Endodermal cell (in vitro differentiated cells): ENCODE results near the gene URM1. TPM values are rescaled to one million over a fixed set of nuclear protein-coding genes. Genes with fewer than 3 reads are reported as not detected.

Experiments
- DNase-seq: peaks from one replicate; pipeline ENCODE4 v3.0.0-alpha.2; 2017
- H3K27ac ChIP-seq: 2 replicates; pipeline ENCODE4 v1.5.1; 2013; ENCODE audit warnings: mild to moderate bottlenecking, low read depth, low read length, moderate library complexity
- H3K27me3 ChIP-seq: 2 replicates; pipeline ENCODE4 v1.6.1; 2013; ENCODE audit warnings: mild to moderate bottlenecking, low read length, moderate library complexity; ENCODE audit not compliant: insufficient read depth, control insufficient read depth, poor library complexity, severe bottlenecking
- H3K36me3 ChIP-seq: 2 replicates; pipeline ENCODE4 v1.7.0; 2013; ENCODE audit warnings: mild to moderate bottlenecking, low read length, moderate library complexity; ENCODE audit not compliant: control insufficient read depth, insufficient read depth
- H3K4me1 ChIP-seq: one replicate; pipeline ENCODE4 v1.7.0; 2013; ENCODE audit warnings: low read length; ENCODE audit not compliant: control insufficient read depth, insufficient read depth
- H3K4me3 ChIP-seq: 2 replicates; pipeline ENCODE4 v1.5.1; 2013; ENCODE audit warnings: mild to moderate bottlenecking, low read length, moderate library complexity
- H3K9ac ChIP-seq: 2 replicates; pipeline ENCODE4 v1.6.1; 2013; ENCODE audit warnings: mild to moderate bottlenecking, low read length, moderate library complexity; ENCODE audit not compliant: poor library complexity, severe bottlenecking; ENCODE audit errors: extremely low read depth
- H3K9me3 ChIP-seq: 2 replicates; pipeline ENCODE4 v1.6.1; 2013; ENCODE audit warnings: mild to moderate bottlenecking, low read length, moderate library complexity; ENCODE audit not compliant: control insufficient read depth
- H3K27ac Mint-ChIP-seq: 2 replicates; pipeline ENCODE4 v1.8.0; 2020; ENCODE audit warnings: mixed read lengths
- H3K27me3 Mint-ChIP-seq: 2 replicates; pipeline ENCODE4 v1.8.0; 2021; ENCODE audit warnings: mild to moderate bottlenecking, mixed read lengths; ENCODE audit not compliant: insufficient read depth
- H3K36me3 Mint-ChIP-seq: 2 replicates; pipeline ENCODE4 v1.8.0; 2020; ENCODE audit warnings: low read depth, mixed read lengths
- H3K4me1 Mint-ChIP-seq: 2 replicates; pipeline ENCODE4 v1.8.0; 2020; ENCODE audit warnings: mixed read lengths
- H3K4me3 Mint-ChIP-seq: 2 replicates; pipeline ENCODE4 v1.8.0; 2020; ENCODE audit warnings: mild to moderate bottlenecking, moderate library complexity, mixed read lengths
- H3K9me3 Mint-ChIP-seq: 2 replicates; pipeline ENCODE4 v1.8.0; 2020; ENCODE audit warnings: mild to moderate bottlenecking, mixed read lengths
- WGBS, 2 experiments: methylation state at CpG; one replicate each; pipeline versions ENCODE4 v1.1.5 to v1.1.7; 2013; ENCODE audit warnings: missing lambda C conversion rate in 2 of 2, mixed read lengths in 1 of 2; ENCODE audit not compliant: insufficient coverage in 1 of 2, insufficient read length in 1 of 2; 5-methylcytosine and 5-hydroxymethylcytosine counted together
- total RNA-seq, 2 donors: library from RNA; stranded (reverse); fragmentation: NEBNext Ultra II Directional in 1 of 2; extraction: Animal tissue kit (Norgen Biotek cat#: 25700) in 1 of 2; gene quantifications; 2 replicates in 1 of 2; 3 replicates in 1 of 2; pipeline ENCODE4 v1.2.1, GENCODE V29; 2021
- TF ChIP-seq, protein P1 (sequence below): fragments of 200-600 bp; sonication (generic); conservative IDR thresholded peaks from 2 replicates; pipeline ENCODE4 v1.5.0; 2021; ENCODE audit warnings: antibody characterized with exemption, mild to moderate bottlenecking

URM1 gene
- total RNA-seq, 2 donors from 2014 or later = 51.5 to 60.4 TPM

DNA sequence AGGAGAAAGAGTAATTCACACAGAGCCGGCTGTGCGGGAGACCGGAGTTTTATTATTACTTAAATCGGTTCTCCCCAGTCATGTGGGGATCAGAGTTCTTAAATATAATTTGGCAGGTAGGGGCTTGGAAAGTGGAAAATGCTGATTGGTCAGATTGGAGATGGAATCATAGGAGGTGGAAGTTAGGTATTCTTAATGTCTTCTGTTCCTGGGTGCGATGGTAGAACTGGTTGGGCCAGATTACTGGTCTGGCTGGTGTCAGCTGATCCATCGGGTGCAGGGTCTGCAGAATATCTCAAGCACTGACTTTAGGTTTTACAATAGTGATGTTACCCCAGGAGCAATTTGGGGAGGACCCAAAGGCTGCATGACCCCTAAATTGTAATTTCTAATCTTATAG, 44.8 kb downstream of the URM1 start:
- Mint-ChIP-seq H3K27ac (no peak overlapping the region), H3K4me3 (no peak overlapping the region), H3K36me3 (no peaks in the 10 kb centered on the region), H3K27me3 (peaks cover 73% of the 10 kb centered on the region), H3K4me1 (peaks cover 3% of the 10 kb centered on the region), H3K9me3 (peaks cover 2% of the 10 kb centered on the region)
- TF ChIP-seq, protein P1, sequence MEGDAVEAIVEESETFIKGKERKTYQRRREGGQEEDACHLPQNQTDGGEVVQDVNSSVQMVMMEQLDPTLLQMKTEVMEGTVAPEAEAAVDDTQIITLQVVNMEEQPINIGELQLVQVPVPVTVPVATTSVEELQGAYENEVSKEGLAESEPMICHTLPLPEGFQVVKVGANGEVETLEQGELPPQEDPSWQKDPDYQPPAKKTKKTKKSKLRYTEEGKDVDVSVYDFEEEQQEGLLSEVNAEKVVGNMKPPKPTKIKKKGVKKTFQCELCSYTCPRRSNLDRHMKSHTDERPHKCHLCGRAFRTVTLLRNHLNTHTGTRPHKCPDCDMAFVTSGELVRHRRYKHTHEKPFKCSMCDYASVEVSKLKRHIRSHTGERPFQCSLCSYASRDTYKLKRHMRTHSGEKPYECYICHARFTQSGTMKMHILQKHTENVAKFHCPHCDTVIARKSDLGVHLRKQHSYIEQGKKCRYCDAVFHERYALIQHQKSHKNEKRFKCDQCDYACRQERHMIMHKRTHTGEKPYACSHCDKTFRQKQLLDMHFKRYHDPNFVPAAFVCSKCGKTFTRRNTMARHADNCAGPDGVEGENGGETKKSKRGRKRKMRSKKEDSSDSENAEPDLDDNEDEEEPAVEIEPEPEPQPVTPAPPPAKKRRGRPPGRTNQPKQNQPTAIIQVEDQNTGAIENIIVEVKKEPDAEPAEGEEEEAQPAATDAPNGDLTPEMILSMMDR = no peak
- no peaks in the 10 kb centered on the region for H3K4me1 ChIP-seq
- H3K9ac ChIP-seq = no peak overlapping the region
- peaks cover 31% of the 10 kb centered on the region for H3K27me3 ChIP-seq
- 85 to 88% methylated on average over 6 of the region's 6 CpGs for WGBS, 2 experiments
- H3K36me3 ChIP-seq = no peaks in the 10 kb centered on the region
- no peak overlapping the region for H3K4me3 ChIP-seq
- H3K9me3 ChIP-seq = no peaks in the 10 kb centered on the region
- peak overlapping the region; percentile 40 for H3K27ac ChIP-seq
- DNase-seq = no peak

DNA sequence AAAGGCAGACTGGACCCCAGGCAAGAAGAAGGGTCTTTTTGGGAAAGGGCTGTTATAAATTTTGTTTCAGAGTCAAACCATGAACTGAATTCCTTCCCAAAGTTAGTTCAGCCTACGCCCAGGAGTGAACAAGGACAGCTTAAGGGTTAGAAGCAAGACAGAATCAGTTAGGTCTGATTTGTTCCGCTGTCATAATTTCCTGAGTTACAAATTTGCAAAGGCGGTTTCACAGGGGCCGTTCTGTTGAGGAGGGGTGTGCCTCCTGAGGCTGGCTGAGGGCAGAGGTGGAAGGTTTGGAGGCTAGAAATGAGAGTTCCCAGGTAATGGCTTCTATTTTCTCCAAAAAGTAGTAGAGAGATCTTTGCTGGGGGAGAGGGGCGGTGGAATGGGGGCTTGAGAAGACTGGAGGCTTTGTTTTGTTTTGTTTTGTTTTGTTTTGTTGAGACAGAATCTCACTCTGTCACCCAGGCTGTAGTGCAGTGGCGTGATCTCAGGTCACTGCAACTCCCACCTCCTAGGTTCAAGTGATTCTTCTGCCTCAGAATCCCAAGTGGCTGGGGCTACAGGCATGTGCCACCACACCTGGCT, 45.4 kb downstream of the URM1 start:
- TF ChIP-seq, protein P1 = no peak
- Mint-ChIP-seq H3K4me1 (peaks cover 3% of the 10 kb centered on the region), H3K36me3 (no peaks in the 10 kb centered on the region), H3K4me3 (no peak overlapping the region), H3K9me3 (peaks cover 2% of the 10 kb centered on the region), H3K27me3 (peaks cover 70% of the 10 kb centered on the region), H3K27ac (no peak overlapping the region)
- Histone ChIP-seq H3K4me3 (no peak overlapping the region), H3K9me3 (no peaks in the 10 kb centered on the region), H3K27me3 (peaks cover 30% of the 10 kb centered on the region), H3K4me1 (no peaks in the 10 kb centered on the region), H3K9ac (no peak overlapping the region), H3K27ac (peak overlapping the region; percentile 40), H3K36me3 (no peaks in the 10 kb centered on the region)
- no peak for DNase-seq
- 92% methylated on average over 2 to 6 of the region's 6 CpGs for WGBS, 2 experiments

DNA sequence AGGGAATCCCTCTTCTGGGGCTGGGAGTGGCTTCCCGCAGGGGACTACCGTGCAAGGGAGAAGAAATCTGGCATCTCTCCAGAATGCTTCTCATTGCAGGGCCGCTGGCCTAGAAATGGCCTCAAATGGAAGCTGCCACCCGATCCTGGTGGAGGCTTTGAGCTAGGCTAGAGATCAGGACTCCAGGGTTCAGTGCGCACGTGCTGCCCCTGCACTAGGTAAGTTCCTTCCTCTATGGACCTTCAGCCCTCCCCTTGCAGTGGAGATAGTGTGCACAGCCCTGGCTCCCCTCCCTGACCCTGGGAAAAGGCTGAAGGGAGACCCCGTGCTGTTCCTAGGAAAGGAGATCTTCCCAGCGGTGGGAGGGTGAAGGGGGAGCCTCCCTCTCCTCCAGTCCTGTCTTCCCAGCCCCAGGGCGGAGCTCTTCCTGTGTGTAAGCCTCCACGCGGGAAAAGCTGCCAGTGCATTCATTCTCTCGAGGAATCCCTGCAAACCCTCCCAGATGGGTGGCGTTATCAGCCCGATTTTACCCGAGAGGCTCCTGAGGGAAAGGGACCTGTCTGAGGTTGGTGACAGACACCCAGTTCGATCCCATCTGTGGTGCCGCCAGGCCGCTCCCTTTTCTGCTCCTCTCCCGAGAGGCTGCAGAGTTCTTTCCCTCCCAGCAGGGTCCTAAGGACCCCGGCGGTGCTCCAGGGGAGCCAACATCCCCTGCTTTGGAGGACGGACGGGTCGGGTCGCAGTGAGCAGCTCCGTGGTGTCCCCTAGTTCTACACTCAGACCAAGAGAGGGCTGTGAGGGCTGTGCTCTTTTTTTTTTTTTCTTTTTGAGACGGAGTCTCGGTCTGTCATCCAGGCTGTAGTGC, 48.1 kb downstream of the URM1 start:
- TF ChIP-seq, protein P1 = no peak
- Histone ChIP-seq H3K27me3 (peaks cover 31% of the 10 kb centered on the region), H3K27ac (no peak overlapping the region), H3K4me1 (no peaks in the 10 kb centered on the region), H3K4me3 (no peak overlapping the region), H3K9me3 (no peaks in the 10 kb centered on the region), H3K9ac (no peak overlapping the region), H3K36me3 (no peaks in the 10 kb centered on the region)
- peak overlapping the region; percentile 60 for H3K4me3 Mint-ChIP-seq
- WGBS, 2 experiments = 40 to 58% methylated on average over 9 to 28 of the region's 28 CpGs
- H3K27me3 Mint-ChIP-seq = peaks cover 61% of the 10 kb centered on the region
- no peaks in the 10 kb centered on the region for H3K36me3 Mint-ChIP-seq
- H3K9me3 Mint-ChIP-seq = no peaks in the 10 kb centered on the region
- H3K4me1 Mint-ChIP-seq = peaks cover 3% of the 10 kb centered on the region
- no peak overlapping the region for H3K27ac Mint-ChIP-seq
- DNase-seq = no peak
